MM.1S (cell line): Measurements from ENCODE around the gene LONRF3.
A peak's percentile ranks its signal among the peaks of the same experiment; 100 is the strongest.

Experiments used
- DNase-seq: peaks from one replicate; pipeline ENCODE4 v3.0.0-alpha.2; 2015
- H2AFZ ChIP-seq: fragments of 300-600 bp; sonication (generic); 2 replicates; pipeline ENCODE4 v1.6.0; 2016; ENCODE audit warnings: antibody characterized with exemption, low read length
- H3F3A ChIP-seq: fragments of 300-600 bp; sonication (generic); 2 replicates; pipeline ENCODE4 v1.6.1; 2016; ENCODE audit warnings: mild to moderate bottlenecking, antibody characterized with exemption, low read length, moderate library complexity, mixed read lengths; ENCODE audit not compliant: insufficient read depth
- H3K27ac ChIP-seq: fragments of 300-600 bp; sonication (generic); 2 replicates; pipeline ENCODE4 v1.5.1; 2016; ENCODE audit warnings: mild to moderate bottlenecking, low read length
- H3K27me3 ChIP-seq: fragments of 300-600 bp; sonication (generic); replicated peaks from 2 replicates; pipeline ENCODE4 v1.6.0; 2016; ENCODE audit warnings: low read length; ENCODE audit not compliant: insufficient read depth
- H3K36me3 ChIP-seq: fragments of 300-600 bp; sonication (generic); replicated peaks from 2 replicates; pipeline ENCODE4 v1.6.1; 2016; ENCODE audit warnings: mild to moderate bottlenecking, low read length, mixed read lengths; ENCODE audit not compliant: insufficient read depth
- H3K4me1 ChIP-seq: fragments of 300-600 bp; sonication (generic); 2 replicates; pipeline ENCODE4 v1.6.1; 2016; ENCODE audit warnings: low read length, mixed read lengths
- H3K4me2 ChIP-seq: fragments of 300-600 bp; sonication (generic); 2 replicates; pipeline ENCODE4 v1.6.0; 2016; ENCODE audit warnings: low read depth, low read length
- H3K4me3 ChIP-seq: fragments of 300-600 bp; sonication (generic); 2 replicates; pipeline ENCODE4 v1.5.1; 2016; ENCODE audit warnings: low read length, mixed read lengths
- H3K79me2 ChIP-seq: fragments of 300-600 bp; sonication (generic); 2 replicates; pipeline ENCODE4 v1.6.1; 2016; ENCODE audit warnings: mixed run types, low read length, mixed read lengths
- H3K9ac ChIP-seq: fragments of 300-600 bp; sonication (generic); 2 replicates; pipeline ENCODE4 v1.6.1; 2016; ENCODE audit warnings: low read length, mixed read lengths
- H3K9me2 ChIP-seq: fragments of 300-600 bp; sonication (generic); replicated peaks from 2 replicates; pipeline ENCODE4 v1.6.1; 2016; ENCODE audit warnings: mild to moderate bottlenecking, low read length, mixed read lengths; ENCODE audit not compliant: insufficient read depth
- H3K9me3 ChIP-seq: fragments of 300-600 bp; sonication (generic); replicated peaks from 2 replicates; pipeline ENCODE4 v1.6.1; 2016; ENCODE audit warnings: mild to moderate bottlenecking, low read length, mixed read lengths; ENCODE audit not compliant: insufficient read depth
- H4K20me1 ChIP-seq: fragments of 300-600 bp; sonication (generic); 2 replicates; pipeline ENCODE4 v1.6.1; 2016; ENCODE audit warnings: mild to moderate bottlenecking, low read length, moderate library complexity, mixed read lengths; ENCODE audit not compliant: insufficient read depth
- CTCF ChIP-seq: fragments of 300-600 bp; sonication (generic); IDR thresholded peaks from 2 replicates; pipeline ENCODE4 v1.5.1; 2016; ENCODE audit warnings: antibody characterized with exemption, low read length, mixed read lengths
- EZH2 ChIP-seq: fragments of 300-600 bp; sonication (generic); optimal IDR thresholded peaks from 2 replicates; pipeline ENCODE3; 2017; ENCODE audit warnings: low read depth, mild to moderate bottlenecking, antibody characterized with exemption, low read length, mixed read lengths
- EZH2phosphoT487 ChIP-seq: fragments of 300-600 bp; sonication (generic); IDR thresholded peaks from 2 replicates; pipeline ENCODE4 v1.6.1; 2018; ENCODE audit warnings: antibody characterized with exemption, low read length

LONRF3 gene

GRCh38 chrX:119013164-119013563, 38.7 kb downstream of the LONRF3 start:
- no peak overlapping the region for H3K4me2 ChIP-seq
- no peak for DNase-seq
- no peak for TF ChIP-seq EZH2phosphoT487
- TF ChIP-seq CTCF = no peak
- no peaks in the 10 kb centered on the region for H3K79me2 ChIP-seq
- 0 out of 2 replicates have a peak, but pooled peaks cover 6% of the 10 kb centered on the region for H3K27me3 ChIP-seq
- H3K4me3 ChIP-seq = no peak overlapping the region
- no peak overlapping the region for H2AFZ ChIP-seq
- H3K36me3 ChIP-seq = no peaks in the 10 kb centered on the region
- peaks cover 5% of the 10 kb centered on the region; the same call in 1 of the 2 replicates for H3K4me1 ChIP-seq
- H3K9ac ChIP-seq = no peak overlapping the region
- no peaks in the 10 kb centered on the region for H4K20me1 ChIP-seq
- no peaks in the 10 kb centered on the region for H3K9me3 ChIP-seq
- H3K27ac ChIP-seq = no peak overlapping the region
- H3K9me2 ChIP-seq = no peaks in the 10 kb centered on the region
- H3F3A ChIP-seq = peaks cover 6% of the 10 kb centered on the region; the same call in 1 of the 2 replicates

GRCh38 chrX:119015407-119016237, 41.2 kb downstream of the LONRF3 start:
- Histone ChIP-seq H3K4me1 (peaks cover 5% of the 10 kb centered on the region; the same call in 1 of the 2 replicates), H3K4me3 (no peak overlapping the region), H3K27me3 (0 out of 2 replicates have a peak, but pooled peaks cover 8% of the 10 kb centered on the region), H3K79me2 (no peaks in the 10 kb centered on the region), H3K27ac (no peak overlapping the region; the same call in 1 of the 2 replicates), H4K20me1 (no peaks in the 10 kb centered on the region), H3K9me3 (no peaks in the 10 kb centered on the region), H3K9me2 (no peaks in the 10 kb centered on the region), H3K4me2 (peak overlapping the region; percentile 2; the same call in 1 of the 2 replicates), H3K9ac (no peak overlapping the region), H3F3A (peaks cover 6% of the 10 kb centered on the region; the same call in 1 of the 2 replicates), H3K36me3 (no peaks in the 10 kb centered on the region), H2AFZ (no peak overlapping the region)
- TF ChIP-seq EZH2 = no peak
- no peak for TF ChIP-seq CTCF
- no peak for TF ChIP-seq EZH2phosphoT487
- peak; percentile 11 for DNase-seq

GRCh38 chrX:119017077-119017476, 42.7 kb downstream of the LONRF3 start:
- no peak overlapping the region for H3K4me3 ChIP-seq
- 0 out of 2 replicates have a peak, but pooled peaks cover 8% of the 10 kb centered on the region for H3K27me3 ChIP-seq
- no peak overlapping the region for H2AFZ ChIP-seq
- no peak overlapping the region for H3K27ac ChIP-seq
- peaks cover 5% of the 10 kb centered on the region; the same call in 1 of the 2 replicates for H3K4me1 ChIP-seq
- no peak overlapping the region for H3K9ac ChIP-seq
- TF ChIP-seq CTCF = no peak
- no peak for TF ChIP-seq EZH2
- no peak for TF ChIP-seq EZH2phosphoT487
- no peaks in the 10 kb centered on the region for H4K20me1 ChIP-seq
- no peaks in the 10 kb centered on the region for H3K9me3 ChIP-seq
- no peaks in the 10 kb centered on the region for H3K79me2 ChIP-seq
- H3K36me3 ChIP-seq = no peaks in the 10 kb centered on the region
- no peak for DNase-seq
- H3K9me2 ChIP-seq = no peaks in the 10 kb centered on the region
- peaks cover 6% of the 10 kb centered on the region; the same call in 1 of the 2 replicates for H3F3A ChIP-seq
- no peak overlapping the region for H3K4me2 ChIP-seq
